HG03342 (cell line): Measurements from ENCODE around the gene SPEF2.
A peak's percentile ranks its signal among the peaks of the same experiment; 100 is the strongest.
"Not testable (repeated sequence)": the region's sequence is repeated elsewhere in the genome, so short reads cannot be mapped to it uniquely, and the experiment has no call there.

ENCODE experiments used
- ATAC-seq: cut with Tn5 transposase; IDR thresholded peaks from one replicate; pipeline ENCODE4 v1.9.1; 2021; ENCODE audit warnings: mild to moderate bottlenecking, moderate library complexity; ENCODE audit not compliant: unreplicated experiment

SPEF2 gene

DNA sequence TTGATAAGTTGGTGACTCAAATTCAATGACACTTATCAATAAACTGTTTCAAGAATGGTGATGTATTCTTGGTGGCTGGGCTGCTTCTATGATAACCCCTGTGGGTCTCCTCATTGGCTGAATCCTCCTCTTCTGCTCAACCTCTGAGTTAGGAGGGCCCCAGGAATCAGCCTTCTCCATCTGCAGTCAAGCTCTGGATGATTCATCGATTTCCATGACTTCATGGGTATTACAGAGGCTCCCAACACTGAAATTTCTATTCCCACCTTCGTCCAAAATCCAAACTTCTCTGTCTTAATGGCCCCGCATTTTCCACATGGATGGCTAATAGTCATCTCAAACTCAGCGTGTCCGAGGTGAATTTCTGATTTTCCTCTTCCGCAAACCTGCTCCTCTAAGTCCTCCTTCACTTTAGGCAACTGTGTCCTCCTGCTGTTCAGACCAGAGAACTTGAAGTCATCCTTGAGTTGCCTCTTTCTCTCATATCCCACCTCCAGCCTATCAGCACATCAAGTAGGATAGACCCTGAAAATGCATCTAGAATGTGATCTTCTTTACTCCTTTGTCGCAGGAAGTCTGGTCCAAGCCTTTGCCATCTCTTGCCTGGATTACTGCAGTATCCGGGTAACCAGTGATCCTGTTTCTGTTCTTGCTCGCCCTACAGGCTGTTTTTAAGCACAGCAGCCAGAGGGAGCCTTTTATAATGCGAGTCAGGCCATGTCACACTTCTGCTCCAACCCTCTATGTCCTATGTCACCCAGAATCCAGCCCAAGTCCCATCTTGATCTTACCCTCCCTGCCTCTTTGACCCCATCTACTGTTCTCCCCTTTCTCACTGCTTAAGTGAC is 197.7 kb downstream of the SPEF2 start:
- peak; percentile 93 for ATAC-seq

DNA sequence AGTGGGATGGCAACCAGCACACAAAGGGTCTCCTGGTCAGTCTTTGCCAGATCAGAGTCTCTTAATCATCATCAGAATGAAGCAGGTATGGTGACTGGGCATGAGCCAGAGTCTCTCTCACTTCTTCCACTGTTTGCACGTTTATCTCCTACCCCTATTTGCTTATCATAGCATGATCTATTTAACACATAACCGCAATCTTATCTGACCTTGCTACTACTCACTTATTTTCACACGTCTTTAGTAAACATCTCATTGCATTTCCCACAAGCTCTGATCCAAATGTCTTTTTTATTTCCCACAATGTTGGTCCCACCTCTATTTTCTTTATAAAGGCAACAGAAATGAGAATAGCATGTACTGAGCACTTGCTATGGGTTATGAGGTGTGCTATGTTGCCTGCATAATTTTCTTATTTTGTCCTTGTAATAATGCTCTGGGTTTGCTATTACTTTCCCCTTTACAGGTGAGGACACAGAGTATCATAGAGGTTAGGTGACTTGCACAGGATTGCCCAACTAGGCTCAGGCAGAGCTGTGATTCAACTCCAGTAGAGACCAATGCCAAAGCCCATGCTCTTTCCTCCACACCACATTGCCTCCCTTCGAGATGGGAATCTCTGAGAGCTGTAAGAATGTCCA is 199.3 kb downstream of the SPEF2 start:
- ATAC-seq = no peak

DNA sequence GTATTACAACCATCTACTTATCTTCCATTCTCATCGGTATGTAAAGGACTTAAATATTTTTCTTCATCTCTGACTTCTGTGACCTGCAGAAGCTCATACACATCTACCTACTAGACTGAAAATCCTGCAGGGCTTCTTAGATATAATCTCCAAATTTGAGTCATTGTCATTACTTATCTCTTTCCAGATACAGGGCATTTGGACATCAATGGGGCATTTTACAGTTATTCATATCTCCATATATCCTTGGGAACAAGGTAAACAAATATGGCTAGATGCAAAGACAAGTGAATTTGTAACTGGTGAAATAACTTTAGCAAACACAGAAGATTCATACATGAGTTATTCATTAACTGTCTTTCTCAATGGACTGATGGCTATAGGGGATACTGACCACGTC is 201.4 kb downstream of the SPEF2 start:
- no peak for ATAC-seq

DNA sequence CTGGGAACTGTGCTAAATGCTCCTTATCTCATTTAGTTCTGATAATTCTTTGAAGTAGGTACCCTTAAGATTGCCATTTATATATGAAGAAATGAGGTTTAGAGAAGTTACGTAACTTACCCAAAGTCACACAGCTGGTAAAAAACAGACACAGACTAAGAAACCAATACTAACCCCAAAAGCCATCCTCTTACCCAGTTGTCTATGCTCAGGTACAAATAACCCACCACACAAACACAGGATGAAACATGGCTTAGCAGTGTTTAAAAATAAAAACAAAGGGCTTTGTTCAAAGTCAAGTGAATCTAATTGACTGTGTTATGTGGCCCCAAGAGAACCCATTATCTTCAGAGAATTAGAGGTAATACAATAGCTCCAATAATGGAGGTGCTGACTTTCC is 202.0 kb downstream of the SPEF2 start:
- no peak for ATAC-seq

DNA sequence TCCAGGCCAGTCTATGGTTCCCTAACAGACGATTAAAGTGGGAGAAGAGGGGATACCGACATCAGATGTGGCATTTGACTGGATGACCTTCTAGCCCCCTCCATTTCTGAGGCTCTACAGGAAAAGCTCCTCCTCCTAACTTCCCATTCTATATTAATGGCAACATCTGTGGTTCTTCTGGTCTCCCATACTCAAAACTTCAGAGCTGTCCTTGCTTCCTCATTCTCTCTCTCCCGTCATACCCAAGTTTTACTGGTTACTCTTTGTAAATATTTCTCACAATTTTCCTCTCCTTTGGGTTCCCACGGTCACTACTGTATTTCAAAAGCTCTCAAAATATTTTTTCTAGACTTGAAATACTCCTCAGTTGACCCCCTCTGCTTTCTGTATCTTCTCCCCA is 203.1 kb downstream of the SPEF2 start:
- no peak for ATAC-seq

DNA sequence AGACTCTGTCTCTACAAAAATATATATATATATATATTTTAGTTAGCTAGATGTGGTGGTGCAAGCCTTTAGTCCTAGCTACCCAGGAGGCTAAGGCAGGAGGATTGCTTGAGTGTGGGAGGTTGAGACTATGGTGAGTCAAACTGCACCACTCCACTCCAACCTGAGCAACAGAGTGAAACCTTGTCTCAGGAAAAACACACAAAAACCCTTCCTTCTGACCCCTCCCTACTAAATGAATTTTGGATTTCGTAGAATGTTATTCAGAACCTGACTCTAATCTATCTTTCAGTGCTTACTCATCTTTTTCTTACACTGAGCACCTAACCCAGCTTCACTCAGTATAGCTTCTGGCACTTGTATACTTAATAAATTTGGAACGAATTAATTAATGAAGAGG is 203.8 kb downstream of the SPEF2 start:
- ATAC-seq = no peak

DNA sequence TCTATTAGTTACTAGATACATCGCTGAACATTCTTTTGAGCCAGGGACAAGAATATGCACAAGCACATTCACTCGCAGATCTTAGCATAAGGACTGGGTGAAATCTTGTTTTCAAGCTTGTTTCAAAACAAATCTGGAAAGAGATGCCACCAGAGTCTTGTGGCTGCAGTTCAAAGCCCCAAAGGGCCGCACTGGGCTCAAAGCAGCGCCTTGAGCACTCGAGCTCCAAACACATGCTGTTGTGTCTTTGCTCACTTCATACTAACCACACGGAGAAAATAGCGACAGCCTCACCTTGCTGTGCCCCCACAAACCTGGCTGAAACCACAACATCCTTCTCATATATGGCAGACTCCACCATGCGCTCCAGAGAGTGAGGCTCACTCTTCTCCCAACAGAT is 204.8 kb downstream of the SPEF2 start:
- ATAC-seq = no peak

DNA sequence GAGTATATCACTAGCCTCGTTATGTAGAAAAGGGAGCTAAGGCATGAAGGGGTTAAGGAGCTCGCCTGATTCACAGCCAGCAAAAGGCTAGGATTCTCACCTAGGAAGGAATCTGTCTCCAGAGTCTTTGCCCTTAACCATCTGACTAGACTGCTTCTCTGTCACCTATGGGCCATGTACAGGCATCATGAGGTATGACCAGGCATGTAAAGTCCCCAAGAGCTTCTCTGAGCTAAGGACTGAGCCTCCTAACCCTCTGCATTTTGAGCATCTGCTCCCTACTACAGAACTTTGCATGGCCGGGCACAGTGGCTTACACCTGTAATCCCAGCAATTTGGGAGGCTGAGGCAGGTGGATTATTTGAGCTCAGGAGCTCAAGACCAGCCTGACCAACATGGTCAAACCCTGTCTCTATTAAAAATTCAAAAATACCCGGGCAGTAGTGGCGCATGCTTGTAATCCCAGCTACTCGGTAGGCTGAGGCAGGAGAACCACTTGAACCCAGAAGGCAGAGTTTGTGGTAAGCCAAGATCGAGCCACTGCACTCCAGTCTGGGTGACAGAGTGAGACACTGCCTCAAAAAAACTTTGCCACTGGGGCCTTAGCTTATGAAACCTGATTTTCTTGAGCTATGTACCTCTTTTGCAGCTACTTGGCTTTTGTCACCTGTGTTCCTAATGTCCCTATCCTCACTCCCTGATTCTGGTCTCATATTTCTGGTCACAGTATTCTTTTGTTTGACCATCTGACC is 205.9 kb downstream of the SPEF2 start:
- ATAC-seq = no peak

DNA sequence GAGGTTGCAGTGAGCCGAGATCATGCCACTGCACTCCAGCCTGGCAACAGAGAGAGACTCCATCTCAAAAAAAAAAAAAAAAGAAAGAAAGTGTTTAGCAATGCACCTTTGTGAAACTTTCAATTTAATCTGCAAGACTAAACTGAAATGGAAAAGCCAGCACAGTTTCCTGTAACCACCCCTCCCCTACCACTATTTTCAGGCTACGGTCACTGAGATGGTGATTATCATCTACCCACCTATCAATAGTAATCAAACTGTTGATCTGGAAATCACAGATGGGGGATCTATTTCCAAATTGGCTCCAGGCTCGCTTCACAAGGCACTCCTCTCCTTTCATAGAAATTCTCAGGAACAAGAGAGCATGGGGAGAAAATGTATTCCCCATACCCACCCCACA is 208.4 kb downstream of the SPEF2 start:
- no peak for ATAC-seq

DNA sequence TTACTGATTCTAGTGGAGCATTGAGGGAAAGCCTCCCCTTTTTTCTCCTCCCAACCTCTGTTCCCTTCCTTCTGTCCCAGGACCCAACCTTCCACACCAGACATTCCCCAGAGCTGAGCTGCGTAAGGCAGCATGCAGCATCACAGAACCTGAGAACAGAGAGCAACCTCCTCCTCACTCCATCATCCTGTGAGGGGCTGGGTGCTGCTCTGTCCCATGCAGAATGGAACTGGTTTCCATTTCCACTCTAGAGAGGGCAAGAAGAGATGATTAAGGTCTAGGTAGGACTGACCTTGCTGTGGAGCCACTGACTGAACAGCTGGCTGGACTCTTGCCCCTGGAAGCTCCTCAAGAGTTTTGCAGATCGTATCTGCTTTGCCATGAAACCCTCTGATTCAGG is 208.9 kb downstream of the SPEF2 start:
- no peak for ATAC-seq

DNA sequence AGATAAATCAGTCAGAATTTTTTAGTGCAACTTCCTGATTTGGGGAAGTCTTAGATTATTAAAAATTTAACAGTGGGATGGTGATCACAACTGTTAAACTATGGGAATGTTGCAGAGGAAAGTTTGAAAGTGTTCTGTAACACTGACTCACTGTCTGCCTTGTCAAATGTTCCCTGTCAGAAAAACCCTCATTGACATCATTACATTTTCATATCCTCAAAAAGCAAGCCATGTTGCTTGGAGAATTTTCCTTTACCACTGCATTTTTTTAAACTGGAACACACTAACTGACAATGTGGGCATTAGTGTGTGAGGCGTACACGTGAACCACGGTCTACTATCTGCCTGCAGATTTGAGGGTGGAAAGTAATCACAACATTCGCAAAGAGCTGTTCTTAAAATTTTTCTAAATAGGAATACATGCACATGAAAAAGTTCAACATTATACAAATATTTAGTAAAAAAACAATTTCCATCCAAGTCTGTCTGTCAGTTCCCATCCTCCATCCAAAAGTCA is 210.5 kb downstream of the SPEF2 start:
- no peak for ATAC-seq

DNA sequence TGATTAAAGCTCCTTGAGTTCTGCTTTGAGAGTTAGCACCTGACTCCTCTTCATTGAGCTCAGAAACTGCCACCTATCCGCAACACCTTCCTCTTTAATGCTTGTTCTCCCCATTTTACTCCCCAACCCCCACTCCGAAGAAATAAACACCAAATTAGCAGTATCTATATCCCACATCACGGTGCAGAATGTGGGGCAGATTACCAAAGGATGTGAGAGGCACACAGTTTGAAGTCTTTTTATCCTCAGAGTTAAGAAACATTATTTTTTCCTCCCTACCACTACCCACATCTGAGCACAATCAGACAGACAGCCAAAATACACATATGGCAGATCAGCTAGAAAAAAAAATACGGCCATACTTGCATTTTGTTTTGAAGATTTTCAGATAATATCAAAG is 212.9 kb downstream of the SPEF2 start:
- ATAC-seq = no peak

DNA sequence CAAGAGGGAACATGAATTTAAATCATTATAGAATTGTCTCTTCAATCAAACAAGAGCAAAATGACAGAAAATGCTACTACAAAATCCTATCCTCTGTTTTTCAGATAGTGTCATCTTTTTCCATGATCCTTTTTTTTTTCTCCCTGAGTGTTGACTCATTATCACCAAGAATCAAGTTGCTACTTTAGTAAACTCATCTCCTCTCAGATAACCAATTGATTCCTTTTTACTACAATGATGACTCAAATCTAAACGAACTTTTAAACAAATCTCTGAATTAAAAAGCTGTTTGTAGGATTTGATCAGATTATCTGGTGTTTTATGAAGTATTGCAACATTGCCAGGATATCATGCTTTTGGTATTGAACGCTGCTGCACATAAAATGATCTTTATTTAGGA is 215.1 kb downstream of the SPEF2 start:
- no peak for ATAC-seq

DNA sequence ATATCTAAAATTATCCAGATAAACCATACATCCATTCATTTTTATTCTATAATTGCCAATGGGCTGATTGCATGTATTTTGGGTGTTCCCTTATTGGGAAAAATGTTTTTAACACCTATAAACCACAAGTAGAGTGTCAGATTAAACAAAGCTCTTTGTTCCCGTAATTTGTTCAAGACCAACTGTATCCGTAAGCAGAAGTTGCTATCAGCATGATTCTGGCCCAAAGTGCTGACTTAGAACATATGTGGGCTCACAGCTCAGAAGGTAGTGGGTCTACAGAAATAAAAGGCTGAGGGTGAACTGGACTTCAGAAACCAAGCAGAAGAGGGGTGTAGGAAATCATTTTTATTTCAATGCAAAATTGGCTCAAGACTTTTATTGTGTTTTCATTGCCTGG is 215.6 kb downstream of the SPEF2 start:
- no peak for ATAC-seq

DNA sequence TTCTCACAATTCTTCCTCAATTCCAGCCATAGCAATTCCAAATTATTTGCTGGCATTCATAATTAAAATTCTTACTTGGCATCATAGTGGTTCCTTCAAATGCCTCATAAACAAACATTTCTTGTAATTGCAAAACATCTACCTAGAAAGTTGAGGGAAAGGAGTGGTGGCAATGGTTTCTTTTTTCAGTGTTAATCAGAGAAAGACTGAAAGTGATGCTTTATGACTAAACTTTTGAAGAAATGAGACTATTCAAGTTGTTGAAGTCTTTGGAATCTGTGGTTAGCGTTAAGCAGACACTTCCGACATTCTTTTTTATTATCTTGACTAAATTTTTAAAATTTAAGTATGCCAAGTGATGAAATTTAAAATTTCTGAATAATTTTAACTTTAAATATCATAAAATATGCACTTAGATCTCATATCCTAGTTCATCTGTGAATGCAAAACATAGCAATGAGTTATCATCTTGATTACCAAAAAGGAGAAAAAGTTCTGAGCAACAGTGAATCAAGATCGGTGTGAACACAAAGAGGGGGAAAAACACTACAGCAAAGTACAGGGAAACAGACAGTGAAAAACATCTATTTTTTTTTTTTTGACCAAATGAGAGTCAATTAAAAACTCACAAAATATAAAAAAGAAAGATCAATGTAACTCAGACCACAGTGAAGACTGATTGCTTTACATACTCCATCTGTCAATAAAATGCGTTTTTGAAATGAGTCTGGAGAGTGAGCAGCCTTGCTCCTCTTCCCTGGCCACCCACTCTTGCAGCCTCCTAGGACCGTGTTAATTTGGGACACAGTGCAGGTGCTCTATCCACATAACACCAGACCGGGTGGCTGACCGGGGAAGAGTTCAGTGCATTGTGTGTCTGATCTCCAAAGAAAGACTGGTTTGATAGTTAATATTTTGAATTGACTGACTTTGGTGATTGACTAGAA is 218.4 kb downstream of the SPEF2 start:
- no peak for ATAC-seq

DNA sequence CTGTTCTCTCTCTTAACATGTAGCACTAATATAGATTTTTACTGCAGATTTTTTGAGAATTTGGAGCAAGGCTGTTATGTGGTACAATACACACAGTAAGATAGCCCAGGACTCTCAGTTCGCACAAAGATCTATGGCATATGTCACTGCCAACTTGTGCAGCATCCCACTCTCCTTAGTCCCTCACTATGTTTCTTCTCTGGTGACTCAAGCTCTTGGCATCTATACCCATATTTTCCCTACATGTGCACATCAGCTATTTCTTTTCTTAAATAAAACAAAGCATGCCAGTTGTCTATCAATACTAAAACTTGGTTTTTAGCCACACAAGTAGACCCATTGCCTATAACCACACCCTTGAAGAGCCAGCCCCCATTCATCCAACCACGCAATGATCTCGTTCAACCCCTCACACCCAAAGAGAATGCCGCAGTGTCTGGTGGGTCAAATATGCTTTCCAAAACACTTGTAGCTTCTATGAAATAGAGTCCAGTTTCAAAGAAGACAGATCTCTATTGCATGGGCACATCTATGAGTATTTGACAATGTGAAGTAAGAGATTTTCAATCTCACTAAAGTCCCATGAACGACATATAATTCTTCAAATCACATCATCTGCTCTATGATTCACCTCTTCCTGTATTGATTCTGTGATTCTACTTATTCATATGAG is 220.8 kb downstream of the SPEF2 start:
- ATAC-seq = no peak

DNA sequence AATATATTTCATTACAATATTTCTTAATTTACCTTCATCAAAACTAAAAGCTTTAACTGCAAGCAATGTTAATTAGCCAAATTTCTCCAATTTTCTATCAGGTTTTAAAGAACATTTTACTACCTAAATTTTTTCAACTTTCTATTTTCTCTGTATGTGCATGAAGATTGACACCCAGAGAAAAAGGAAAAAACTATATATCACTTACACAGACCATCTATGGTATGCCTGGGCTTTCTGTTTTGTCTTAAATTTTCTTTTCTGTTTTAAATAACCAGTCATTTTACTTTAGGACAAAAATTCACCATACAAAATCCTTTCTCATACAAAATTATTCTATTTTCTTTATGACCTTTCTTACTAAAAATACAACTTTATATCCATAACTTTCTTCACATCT is 225.2 kb downstream of the SPEF2 start:
- ATAC-seq = no peak

DNA sequence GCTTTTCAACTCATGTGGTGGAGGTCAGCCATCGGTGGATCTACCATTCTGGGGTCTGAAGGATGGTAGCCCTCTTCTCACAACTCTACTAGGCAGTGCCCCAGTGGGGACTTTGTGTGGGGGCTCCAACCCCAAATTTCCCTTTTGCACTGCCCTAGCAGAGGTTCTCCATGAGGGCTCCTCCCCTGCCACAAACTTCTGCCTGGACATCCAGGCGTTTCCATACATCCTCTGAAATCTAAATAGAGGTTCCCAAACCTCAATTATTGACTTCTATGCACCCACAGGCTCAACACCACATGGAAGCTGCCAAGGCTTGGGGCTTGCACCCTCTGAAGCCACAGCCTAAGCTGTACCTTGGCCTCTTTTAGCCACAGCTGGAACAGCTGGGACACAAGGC is 227.8 kb downstream of the SPEF2 start:
- not testable (repeated sequence) for ATAC-seq

DNA sequence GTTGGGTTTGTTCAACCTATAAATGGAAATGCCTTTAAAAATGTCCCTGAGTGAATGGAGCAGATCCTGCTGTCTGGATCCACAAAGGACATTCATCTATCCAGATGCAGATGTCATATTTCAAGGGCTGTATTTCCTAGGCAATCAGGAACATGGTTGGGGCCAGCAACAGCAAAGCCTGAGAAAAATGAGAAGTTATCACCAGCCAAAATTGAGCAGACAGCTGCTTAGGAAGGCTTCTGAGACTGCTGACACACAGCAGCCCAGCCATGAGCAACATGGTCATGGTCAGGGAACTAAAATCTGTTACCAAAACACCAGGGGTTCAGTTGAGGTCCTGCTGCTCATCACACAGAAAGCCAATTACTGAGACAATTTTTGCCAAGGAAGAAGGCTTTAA is 229.8 kb downstream of the SPEF2 start:
- ATAC-seq = no peak

DNA sequence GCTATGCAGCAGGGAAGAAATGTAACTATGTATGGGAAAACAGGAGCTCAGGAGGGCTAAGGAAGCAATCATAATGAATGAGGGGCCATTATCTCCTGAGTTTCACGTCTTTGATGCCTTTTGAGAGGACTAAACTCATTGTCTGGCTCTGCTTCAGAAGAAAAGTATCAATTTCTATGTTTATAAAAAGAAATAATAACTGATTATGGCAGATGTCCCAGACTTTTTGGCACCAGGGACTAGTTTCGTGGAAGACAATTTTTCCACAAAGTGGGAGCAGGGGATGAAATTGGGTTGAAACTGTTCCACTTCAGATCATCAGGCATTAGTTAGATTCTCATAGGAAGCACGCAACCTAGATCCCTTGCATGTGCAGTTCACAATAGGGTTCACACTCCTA is 230.3 kb downstream of the SPEF2 start:
- ATAC-seq = no peak
